ENCODE results near the gene FKBP1A.

FKBP1A gene

DNA sequence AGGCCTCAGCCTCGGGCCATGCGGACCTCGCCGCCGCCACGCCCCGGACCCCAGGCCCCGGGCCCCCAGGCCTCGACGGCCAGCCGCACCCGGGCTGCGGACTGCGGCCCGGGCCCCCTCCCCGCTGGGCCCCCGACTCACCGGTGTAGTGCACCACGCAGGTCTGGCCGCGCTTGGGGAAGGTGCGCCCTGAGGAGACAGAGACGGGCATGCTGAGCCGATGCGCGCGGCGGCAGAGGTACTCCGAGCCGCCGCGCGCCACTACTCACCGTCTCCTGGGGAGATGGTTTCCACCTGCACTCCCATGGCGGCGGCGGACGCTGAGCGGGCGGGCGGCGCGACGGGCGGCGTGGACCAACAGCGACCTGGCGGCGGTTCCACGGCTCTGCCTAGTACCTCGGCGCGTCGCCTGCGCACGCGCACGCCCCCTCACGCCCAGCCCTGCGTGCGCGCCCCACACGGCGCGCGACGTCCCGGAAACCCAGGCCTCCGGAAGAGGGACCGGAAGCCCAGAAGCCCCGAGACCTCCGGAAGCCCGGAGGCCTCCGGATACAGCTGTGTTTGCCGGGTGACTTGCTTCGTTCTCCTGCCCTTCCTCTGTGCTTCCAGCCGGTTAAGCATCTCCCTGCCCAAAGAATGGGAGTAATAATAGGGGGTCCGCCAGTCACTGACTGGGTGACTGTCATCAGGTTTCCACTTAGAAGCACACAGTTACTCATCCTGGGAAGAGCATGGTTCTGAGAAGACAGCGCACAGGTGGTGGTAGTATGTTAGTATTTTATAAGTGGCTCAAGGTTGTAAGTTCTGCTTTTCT is at the start of gene FKBP1A:
TSS of gene FKBP1A (minus strand) at position 362 of the 814 bp plus-strand sequence. CDS start at position 306, 56 bp downstream.
- Histone ChIP-seq H2AFZ (ENCODE audit: low read depth) (peak within 1 kb of the TSS; percentile 81), H3K4me3 (IDR thresholded peaks at IDR 0.05; ENCODE audit: insufficient read depth, low read depth, low read length) (peak within 1 kb of the TSS; percentile 27), H3K27me3 (ENCODE audit: insufficient read depth, low read depth) (peaks cover 26% of the 10 kb centered on the region), H3K79me2 (ENCODE audit: insufficient read depth, low read depth) (peaks cover 43% of the 10 kb centered on the region), H3K4me2 (peak within 1 kb of the TSS; percentile 96), H3K36me3 (ENCODE audit: insufficient read depth) (no peaks in the 10 kb centered on the region), H3K9ac (peak within 1 kb of the TSS; percentile 74), H3K4me1 (ENCODE audit: low read depth, poor library complexity, severe bottlenecking) (peaks cover 15% of the 10 kb centered on the region), H3K27ac (no peak within 1 kb of the TSS), H4K20me1 (ENCODE audit: insufficient read depth) (peaks cover 12% of the 10 kb centered on the region)
- TF ChIP-seq, protein P1, sequence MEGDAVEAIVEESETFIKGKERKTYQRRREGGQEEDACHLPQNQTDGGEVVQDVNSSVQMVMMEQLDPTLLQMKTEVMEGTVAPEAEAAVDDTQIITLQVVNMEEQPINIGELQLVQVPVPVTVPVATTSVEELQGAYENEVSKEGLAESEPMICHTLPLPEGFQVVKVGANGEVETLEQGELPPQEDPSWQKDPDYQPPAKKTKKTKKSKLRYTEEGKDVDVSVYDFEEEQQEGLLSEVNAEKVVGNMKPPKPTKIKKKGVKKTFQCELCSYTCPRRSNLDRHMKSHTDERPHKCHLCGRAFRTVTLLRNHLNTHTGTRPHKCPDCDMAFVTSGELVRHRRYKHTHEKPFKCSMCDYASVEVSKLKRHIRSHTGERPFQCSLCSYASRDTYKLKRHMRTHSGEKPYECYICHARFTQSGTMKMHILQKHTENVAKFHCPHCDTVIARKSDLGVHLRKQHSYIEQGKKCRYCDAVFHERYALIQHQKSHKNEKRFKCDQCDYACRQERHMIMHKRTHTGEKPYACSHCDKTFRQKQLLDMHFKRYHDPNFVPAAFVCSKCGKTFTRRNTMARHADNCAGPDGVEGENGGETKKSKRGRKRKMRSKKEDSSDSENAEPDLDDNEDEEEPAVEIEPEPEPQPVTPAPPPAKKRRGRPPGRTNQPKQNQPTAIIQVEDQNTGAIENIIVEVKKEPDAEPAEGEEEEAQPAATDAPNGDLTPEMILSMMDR (conservative IDR thresholded peaks at IDR 0.05; ENCODE audit: low read depth, low read length): no peak

DNA sequence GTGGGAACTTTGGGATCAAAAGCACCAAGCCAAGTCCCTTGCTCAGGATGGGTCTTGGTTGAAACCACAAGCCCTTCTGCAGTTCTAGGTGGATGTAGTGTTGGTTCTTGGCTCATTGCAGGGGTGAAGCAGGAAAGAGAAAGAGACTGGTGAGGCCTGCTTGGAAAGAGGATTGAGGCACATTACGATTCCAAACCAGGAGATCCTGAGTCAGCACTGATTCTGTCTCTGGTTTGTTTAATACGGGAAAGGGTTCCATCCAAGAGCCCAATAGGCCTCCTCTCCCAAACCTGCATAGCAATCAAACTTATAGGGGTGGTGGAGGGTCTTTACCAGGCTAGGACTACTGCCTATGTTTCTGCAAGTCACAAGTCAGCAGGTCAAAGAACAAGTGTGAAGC is 49.5 kb upstream of the FKBP1A start:
- H4K20me1 ChIP-seq (ENCODE audit: insufficient read depth): no peaks in the 10 kb centered on the region

DNA sequence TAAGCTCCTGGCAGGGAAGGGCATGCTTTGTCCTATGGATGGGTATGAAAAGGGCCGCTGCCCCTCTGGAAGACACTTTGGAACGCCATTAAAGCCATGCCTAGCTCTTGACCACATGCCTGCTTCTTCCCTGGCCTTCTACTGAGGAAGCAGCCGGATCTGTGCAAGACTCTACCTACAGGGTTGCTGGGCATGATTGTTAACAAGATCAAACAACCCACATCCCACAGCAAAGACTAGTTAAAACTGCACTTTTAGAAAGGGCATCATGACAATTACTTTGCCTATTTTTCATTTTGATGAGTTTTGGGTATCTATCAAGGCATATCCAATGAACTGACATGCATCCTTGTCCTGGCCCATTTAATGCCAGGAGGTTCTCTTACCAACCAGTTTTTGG is 48.3 kb upstream of the FKBP1A start:
- Histone ChIP-seq H4K20me1 (ENCODE audit: insufficient read depth) (no peaks in the 10 kb centered on the region), H3K4me3 (IDR thresholded peaks at IDR 0.05; ENCODE audit: insufficient read depth, low read depth, low read length) (no peak overlapping the region), H3K4me2 (no peak overlapping the region), H3K36me3 (ENCODE audit: insufficient read depth) (0 out of 2 replicates have a peak, but pooled peaks cover 9% of the 10 kb centered on the region), H3K27ac (no peak overlapping the region), H3K79me2 (ENCODE audit: insufficient read depth, low read depth) (no peaks in the 10 kb centered on the region), H3K9ac (no peak overlapping the region), H3K4me1 (ENCODE audit: low read depth, poor library complexity, severe bottlenecking) (no peaks in the 10 kb centered on the region), H2AFZ (ENCODE audit: low read depth) (no peak overlapping the region), H3K27me3 (ENCODE audit: insufficient read depth, low read depth) (no peaks in the 10 kb centered on the region)
- TF ChIP-seq, protein P1 (conservative IDR thresholded peaks at IDR 0.05; ENCODE audit: low read depth, low read length): no peak

More for the DNA sequence above, 49.5 kb upstream of the FKBP1A start:
- H2AFZ ChIP-seq (ENCODE audit: low read depth): no peak overlapping the region
- no peaks in the 10 kb centered on the region for H3K79me2 ChIP-seq (ENCODE audit: insufficient read depth, low read depth)
- no peak overlapping the region for H3K4me2 ChIP-seq
- H3K27me3 ChIP-seq (ENCODE audit: insufficient read depth, low read depth): no peaks in the 10 kb centered on the region
- H3K4me1 ChIP-seq (ENCODE audit: low read depth, poor library complexity, severe bottlenecking): no peaks in the 10 kb centered on the region
- H3K36me3 ChIP-seq (ENCODE audit: insufficient read depth): 0 out of 2 replicates have a peak, but pooled peaks cover 9% of the 10 kb centered on the region
- no peak overlapping the region for H3K4me3 ChIP-seq (IDR thresholded peaks at IDR 0.05; ENCODE audit: insufficient read depth, low read depth, low read length)
- no peak overlapping the region for H3K27ac ChIP-seq
- H3K9ac ChIP-seq: no peak overlapping the region
- TF ChIP-seq, protein P1 (conservative IDR thresholded peaks at IDR 0.05; ENCODE audit: low read depth, low read length): no peak

DNA sequence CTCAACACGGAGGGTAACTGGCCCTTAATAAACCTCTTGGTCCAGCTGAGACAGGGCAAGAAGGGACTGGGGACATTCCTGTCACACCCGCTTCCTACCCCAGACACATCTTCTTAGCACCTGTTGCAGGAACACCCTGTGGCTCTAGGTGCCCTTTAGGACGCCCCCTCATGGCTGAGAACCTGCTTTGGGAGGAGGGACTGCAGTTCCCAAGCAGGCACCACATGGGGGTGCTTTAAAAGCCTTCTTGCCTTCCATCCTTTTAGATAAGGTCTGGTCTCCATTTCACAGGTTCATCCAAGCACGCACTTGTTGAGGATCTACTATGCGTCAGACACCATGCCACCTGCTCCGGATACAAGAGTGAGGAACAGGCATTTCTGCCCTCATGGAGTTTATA is 47.2 kb upstream of the FKBP1A start:
- Histone ChIP-seq H2AFZ (ENCODE audit: low read depth) (no peak overlapping the region), H3K27me3 (ENCODE audit: insufficient read depth, low read depth) (no peaks in the 10 kb centered on the region), H4K20me1 (ENCODE audit: insufficient read depth) (no peaks in the 10 kb centered on the region), H3K9ac (no peak overlapping the region), H3K4me1 (ENCODE audit: low read depth, poor library complexity, severe bottlenecking) (peaks cover 5% of the 10 kb centered on the region), H3K4me2 (no peak overlapping the region), H3K36me3 (ENCODE audit: insufficient read depth) (0 out of 2 replicates have a peak, but pooled peaks cover 9% of the 10 kb centered on the region), H3K27ac (no peak overlapping the region), H3K79me2 (ENCODE audit: insufficient read depth, low read depth) (no peaks in the 10 kb centered on the region), H3K4me3 (IDR thresholded peaks at IDR 0.05; ENCODE audit: insufficient read depth, low read depth, low read length) (no peak overlapping the region)
- TF ChIP-seq, protein P1 (conservative IDR thresholded peaks at IDR 0.05; ENCODE audit: low read depth, low read length): peak; percentile 31; the same call in 1 of the 2 replicates
